WERI-Rb-1 (cell line): ENCODE measurements around the gene SLC7A6.

Experiments
- DNase-seq: peaks from one replicate; pipeline ENCODE4 v3.0.0-alpha.2; 2020
- H3K27ac ChIP-seq: fragments of 250-450 bp; sonication (Bioruptor Pico); 2 replicates; pipeline ENCODE4 v1.5.1; 2020; ENCODE audit warnings: mild to moderate bottlenecking, moderate library complexity
- H3K27me3 ChIP-seq: fragments of 250-450 bp; sonication (Bioruptor Pico); 2 replicates; pipeline ENCODE4 v1.5.1; 2021; ENCODE audit warnings: mild to moderate bottlenecking, low read depth, moderate library complexity; ENCODE audit not compliant: insufficient read depth, severe bottlenecking
- H3K36me3 ChIP-seq: fragments of 250-450 bp; sonication (Bioruptor Pico); 2 replicates; pipeline ENCODE4 v1.5.1; 2020; ENCODE audit warnings: mild to moderate bottlenecking, moderate library complexity
- H3K4me3 ChIP-seq: 2 replicates; pipeline ENCODE4 v1.5.1; 2011; ENCODE audit warnings: low read depth, mild to moderate bottlenecking, control low read depth, low read length
- H3K9me3 ChIP-seq: fragments of 250-450 bp; sonication (Bioruptor Pico); 2 replicates; pipeline ENCODE4 v1.5.1; 2021; ENCODE audit warnings: mild to moderate bottlenecking, moderate library complexity; ENCODE audit not compliant: severe bottlenecking
- CTCF ChIP-seq: IDR thresholded peaks from 2 replicates; pipeline ENCODE4 v1.5.1; 2011; ENCODE audit warnings: low read depth, mild to moderate bottlenecking, control low read depth, inconsistent platforms, low read length

SLC7A6 gene

GRCh38 chr16:68349838-68350410 is 85.6 kb downstream of the SLC7A6 start:
- H3K36me3 ChIP-seq = peaks cover 58% of the 10 kb centered on the region
- H3K9me3 ChIP-seq = no peaks in the 10 kb centered on the region
- no peaks in the 10 kb centered on the region for H3K27me3 ChIP-seq
- no peak overlapping the region for H3K27ac ChIP-seq
- no peak for TF ChIP-seq CTCF
- DNase-seq = no peak
- H3K4me3 ChIP-seq = no peak overlapping the region

- TF ChIP-seq CTCF = no peak
- no peak overlapping the region for H3K4me3 ChIP-seq
- no peaks in the 10 kb centered on the region for H3K27me3 ChIP-seq
- H3K9me3 ChIP-seq = no peaks in the 10 kb centered on the region
- H3K27ac ChIP-seq = no peak overlapping the region
- peaks cover 56% of the 10 kb centered on the region for H3K36me3 ChIP-seq
- DNase-seq = no peak
Observed at GRCh38 chr16:68350813-68351350, 86.6 kb downstream of the SLC7A6 start.
